Right lobe of liver (tissue), 4 donors: ENCODE data around the gene KIAA1614.

ENCODE experiments used
- CTCF ChIP-seq, 4 donors: fragments of 200-600 bp in 3 of 4; fragments of 450-650 bp in 1 of 4; IDR thresholded peaks; one replicate each; pipeline versions ENCODE4 v1.5.1 to v1.8.0; 2016 to 2022; ENCODE audit warnings: antibody characterized with exemption in 4 of 4, mild to moderate bottlenecking in 2 of 4
- POLR2A ChIP-seq: fragments of 450-650 bp; IDR thresholded peaks from one replicate; pipeline ENCODE4 v1.6.1; 2017; ENCODE audit warnings: antibody characterized with exemption, mild to moderate bottlenecking
- donor health status: DM: no; HTN: no; CAD: no.
- donor health status: DM: no; HTN: no; CAD: no.
- donor health status: DM: no; HTN: yes; CAD: no.

GRCh38 chr1:180982422-180982821, 69.7 kb downstream of the KIAA1614 start:
- TF ChIP-seq POLR2A (no peak), CTCF (IDR thresholded peaks at IDR 0.05) (no peak)
